GM18868 (cell line): ENCODE results near the gene KRTAP6-3.

ENCODE experiments used
- ATAC-seq: cut with Tn5 transposase; IDR thresholded peaks from one replicate; pipeline ENCODE4 v1.9.1; 2021; ENCODE audit warnings: mild to moderate bottlenecking, moderate library complexity; ENCODE audit not compliant: unreplicated experiment

The KRTAP6-3 gene

GRCh38 chr21:30592140-30592539 lies at the start of gene KRTAP6-3:
Gene KRTAP6-3, plus strand, starts transcription at chr21:30592440. Its CDS starts 6 bp downstream, at chr21:30592446.
- no peak for ATAC-seq

- ATAC-seq: no peak
These were observed 39.5 kb upstream of the KRTAP6-3 start for GRCh38 chr21:30552782-30553181.

- no peak for ATAC-seq
These were observed 37.1 kb upstream of the KRTAP6-3 start for GRCh38 chr21:30555095-30555494.

- no peak for ATAC-seq
These were observed 30.9 kb upstream of the KRTAP6-3 start, which contains the start of gene KRTAP19-7 for GRCh38 chr21:30561264-30561895. Gene KRTAP19-7, minus strand, starts transcription at chr21:30561314. Its CDS starts 25 bp downstream, at chr21:30561289.

GRCh38 chr21:30561957-30562356 lies 30.3 kb upstream of the KRTAP6-3 start:
- ATAC-seq: no peak

GRCh38 chr21:30563072-30563471 lies 29.2 kb upstream of the KRTAP6-3 start:
- no peak for ATAC-seq

- no peak for ATAC-seq
These were observed 28.6 kb upstream of the KRTAP6-3 start for GRCh38 chr21:30563630-30564029.

- no peak for ATAC-seq
These were observed 24.6 kb upstream of the KRTAP6-3 start for GRCh38 chr21:30567617-30568016.

- no peak for ATAC-seq
These were observed 14.5 kb upstream of the KRTAP6-3 start for GRCh38 chr21:30577766-30578165.

GRCh38 chr21:30579346-30579745 lies 12.9 kb upstream of the KRTAP6-3 start:
- ATAC-seq: no peak

- no peak for ATAC-seq
These were observed 12.1 kb upstream of the KRTAP6-3 start for GRCh38 chr21:30580132-30580531.

GRCh38 chr21:30582870-30583269 lies 9.4 kb upstream of the KRTAP6-3 start:
- ATAC-seq: no peak

GRCh38 chr21:30590297-30590696 lies 1.9 kb upstream of the KRTAP6-3 start, which contains the start of gene KRTAP22-2:
Gene KRTAP22-2, minus strand, starts transcription at chr21:30590397.
- ATAC-seq: no peak

GRCh38 chr21:30598802-30599201 lies 6.6 kb downstream of the KRTAP6-3 start, which contains the start of gene KRTAP6-2:
Gene KRTAP6-2, minus strand, starts transcription at chr21:30598902. Its CDS starts 28 bp downstream, at chr21:30598874.
- no peak for ATAC-seq

GRCh38 chr21:30600787-30601186 lies 8.5 kb downstream of the KRTAP6-3 start, which contains the start of gene KRTAP22-1:
Gene KRTAP22-1, plus strand, starts transcription at chr21:30601087.
- ATAC-seq: no peak

GRCh38 chr21:30605968-30606367 lies 13.7 kb downstream of the KRTAP6-3 start:
- no peak for ATAC-seq

GRCh38 chr21:30612132-30612531 lies 19.9 kb downstream of the KRTAP6-3 start:
- ATAC-seq: no peak

GRCh38 chr21:30613836-30614235 lies 21.6 kb downstream of the KRTAP6-3 start, which contains the start of gene KRTAP6-1:
Gene KRTAP6-1, minus strand, starts transcription at chr21:30613930. Its CDS starts 26 bp downstream, at chr21:30613904.
- no peak for ATAC-seq

- ATAC-seq: peak; percentile 49
These were observed 23.0 kb downstream of the KRTAP6-3 start for GRCh38 chr21:30615199-30615598.

GRCh38 chr21:30616125-30616524 lies 23.9 kb downstream of the KRTAP6-3 start, which contains the start of gene KRTAP20-1:
Gene KRTAP20-1, plus strand, starts transcription at chr21:30616425. Its CDS starts 30 bp downstream, at chr21:30616455.
- no peak for ATAC-seq

GRCh38 chr21:30620080-30620479 lies 27.8 kb downstream of the KRTAP6-3 start:
- no peak for ATAC-seq

- ATAC-seq: no peak
These were observed 28.3 kb downstream of the KRTAP6-3 start, which contains the start of gene KRTAP20-4 for GRCh38 chr21:30620522-30620921. Gene KRTAP20-4, plus strand, starts transcription at chr21:30620627.
